WTC11 (cell line): ENCODE results near the gene WDR36.

Source experiments
- ESRRA ChIP-seq: sonication (generic); formaldehyde crosslinking; IDR thresholded peaks from 2 replicates; pipeline ENCODE4 v1.8.1; 2022; ENCODE audit warnings: mild to moderate bottlenecking, missing genetic modification reagents, borderline replicate concordance
- SMAD4 ChIP-seq: sonication (generic); formaldehyde crosslinking; IDR thresholded peaks from 2 replicates; pipeline ENCODE4 v1.8.0; 2022; ENCODE audit warnings: mild to moderate bottlenecking, missing genetic modification reagents
- TEAD4 ChIP-seq: sonication (generic); formaldehyde crosslinking; IDR thresholded peaks from 2 replicates; pipeline ENCODE4 v1.8.0; 2022; ENCODE audit warnings: mild to moderate bottlenecking, missing genetic modification reagents
- ZNF121 ChIP-seq: sonication (generic); formaldehyde crosslinking; IDR thresholded peaks from 2 replicates; pipeline ENCODE4 v1.8.0; 2023; ENCODE audit warnings: missing genetic modification reagents
- ZNF232 ChIP-seq: sonication (generic); formaldehyde crosslinking; IDR thresholded peaks from 2 replicates; pipeline ENCODE4 v1.8.0; 2022; ENCODE audit warnings: mild to moderate bottlenecking, missing genetic modification reagents
- TF ChIP-seq, protein P1 (sequence below): fragments of 200-600 bp; IDR thresholded peaks from 2 replicates; pipeline ENCODE4 v1.8.0; 2022; ENCODE audit warnings: antibody characterized with exemption
- TF ChIP-seq, protein P2 (sequence below): sonication (generic); formaldehyde crosslinking; IDR thresholded peaks from 2 replicates; pipeline ENCODE4 v1.8.1; 2022; ENCODE audit warnings: low read depth, missing genetic modification reagents, borderline replicate concordance
- TF ChIP-seq, protein P3 (sequence below): sonication (generic); formaldehyde crosslinking; conservative IDR thresholded peaks from 2 replicates; pipeline ENCODE4 v1.8.1; 2023; ENCODE audit warnings: mild to moderate bottlenecking, low read depth, missing genetic modification reagents, moderate library complexity

DNA sequence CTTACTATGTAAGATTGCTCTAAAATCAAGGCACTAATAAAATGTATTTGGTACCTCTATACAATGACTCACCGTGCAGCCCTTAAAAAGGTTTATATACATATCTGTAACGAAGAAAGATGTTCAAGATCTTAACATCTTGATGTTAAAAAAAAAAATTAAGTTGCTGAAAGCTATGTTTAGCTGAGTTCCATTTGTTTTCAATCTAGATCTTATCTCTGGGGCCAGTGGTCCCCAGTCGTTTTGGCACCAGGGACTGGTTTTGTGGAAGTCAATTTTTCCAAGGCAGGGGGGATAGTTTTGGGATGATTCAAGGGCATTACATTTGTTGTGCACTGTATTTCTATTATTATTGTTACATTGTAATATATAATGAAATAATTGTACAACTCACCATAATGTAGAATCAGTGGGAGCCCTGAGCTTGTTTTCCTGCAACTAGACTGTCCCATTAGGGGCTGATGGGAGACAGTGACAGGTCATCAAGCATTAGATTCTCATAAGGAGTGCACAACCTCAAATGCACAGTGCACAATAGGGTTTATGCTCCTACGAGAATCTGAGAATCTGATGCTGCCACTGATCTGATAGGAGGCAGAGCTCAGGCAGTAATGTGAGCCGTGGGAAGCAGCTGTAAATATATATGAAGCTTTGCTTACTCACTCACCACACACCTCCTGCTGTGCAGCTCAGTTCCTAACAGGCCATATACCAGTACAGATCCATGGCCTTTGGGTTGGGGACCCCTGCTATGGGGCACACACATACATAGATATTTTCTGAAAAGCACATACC lies 48.2 kb upstream of the WDR36 start:
- TF ChIP-seq, protein P1, sequence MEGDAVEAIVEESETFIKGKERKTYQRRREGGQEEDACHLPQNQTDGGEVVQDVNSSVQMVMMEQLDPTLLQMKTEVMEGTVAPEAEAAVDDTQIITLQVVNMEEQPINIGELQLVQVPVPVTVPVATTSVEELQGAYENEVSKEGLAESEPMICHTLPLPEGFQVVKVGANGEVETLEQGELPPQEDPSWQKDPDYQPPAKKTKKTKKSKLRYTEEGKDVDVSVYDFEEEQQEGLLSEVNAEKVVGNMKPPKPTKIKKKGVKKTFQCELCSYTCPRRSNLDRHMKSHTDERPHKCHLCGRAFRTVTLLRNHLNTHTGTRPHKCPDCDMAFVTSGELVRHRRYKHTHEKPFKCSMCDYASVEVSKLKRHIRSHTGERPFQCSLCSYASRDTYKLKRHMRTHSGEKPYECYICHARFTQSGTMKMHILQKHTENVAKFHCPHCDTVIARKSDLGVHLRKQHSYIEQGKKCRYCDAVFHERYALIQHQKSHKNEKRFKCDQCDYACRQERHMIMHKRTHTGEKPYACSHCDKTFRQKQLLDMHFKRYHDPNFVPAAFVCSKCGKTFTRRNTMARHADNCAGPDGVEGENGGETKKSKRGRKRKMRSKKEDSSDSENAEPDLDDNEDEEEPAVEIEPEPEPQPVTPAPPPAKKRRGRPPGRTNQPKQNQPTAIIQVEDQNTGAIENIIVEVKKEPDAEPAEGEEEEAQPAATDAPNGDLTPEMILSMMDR: no peak
- TF ChIP-seq ZNF232: no peak
- no peak for TF ChIP-seq ZNF121
- no peak for TF ChIP-seq ESRRA
- TF ChIP-seq, protein P2, sequence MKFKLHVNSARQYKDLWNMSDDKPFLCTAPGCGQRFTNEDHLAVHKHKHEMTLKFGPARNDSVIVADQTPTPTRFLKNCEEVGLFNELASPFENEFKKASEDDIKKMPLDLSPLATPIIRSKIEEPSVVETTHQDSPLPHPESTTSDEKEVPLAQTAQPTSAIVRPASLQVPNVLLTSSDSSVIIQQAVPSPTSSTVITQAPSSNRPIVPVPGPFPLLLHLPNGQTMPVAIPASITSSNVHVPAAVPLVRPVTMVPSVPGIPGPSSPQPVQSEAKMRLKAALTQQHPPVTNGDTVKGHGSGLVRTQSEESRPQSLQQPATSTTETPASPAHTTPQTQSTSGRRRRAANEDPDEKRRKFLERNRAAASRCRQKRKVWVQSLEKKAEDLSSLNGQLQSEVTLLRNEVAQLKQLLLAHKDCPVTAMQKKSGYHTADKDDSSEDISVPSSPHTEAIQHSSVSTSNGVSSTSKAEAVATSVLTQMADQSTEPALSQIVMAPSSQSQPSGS (CRISPR knock-in tag): no peak
- TF ChIP-seq, protein P3, sequence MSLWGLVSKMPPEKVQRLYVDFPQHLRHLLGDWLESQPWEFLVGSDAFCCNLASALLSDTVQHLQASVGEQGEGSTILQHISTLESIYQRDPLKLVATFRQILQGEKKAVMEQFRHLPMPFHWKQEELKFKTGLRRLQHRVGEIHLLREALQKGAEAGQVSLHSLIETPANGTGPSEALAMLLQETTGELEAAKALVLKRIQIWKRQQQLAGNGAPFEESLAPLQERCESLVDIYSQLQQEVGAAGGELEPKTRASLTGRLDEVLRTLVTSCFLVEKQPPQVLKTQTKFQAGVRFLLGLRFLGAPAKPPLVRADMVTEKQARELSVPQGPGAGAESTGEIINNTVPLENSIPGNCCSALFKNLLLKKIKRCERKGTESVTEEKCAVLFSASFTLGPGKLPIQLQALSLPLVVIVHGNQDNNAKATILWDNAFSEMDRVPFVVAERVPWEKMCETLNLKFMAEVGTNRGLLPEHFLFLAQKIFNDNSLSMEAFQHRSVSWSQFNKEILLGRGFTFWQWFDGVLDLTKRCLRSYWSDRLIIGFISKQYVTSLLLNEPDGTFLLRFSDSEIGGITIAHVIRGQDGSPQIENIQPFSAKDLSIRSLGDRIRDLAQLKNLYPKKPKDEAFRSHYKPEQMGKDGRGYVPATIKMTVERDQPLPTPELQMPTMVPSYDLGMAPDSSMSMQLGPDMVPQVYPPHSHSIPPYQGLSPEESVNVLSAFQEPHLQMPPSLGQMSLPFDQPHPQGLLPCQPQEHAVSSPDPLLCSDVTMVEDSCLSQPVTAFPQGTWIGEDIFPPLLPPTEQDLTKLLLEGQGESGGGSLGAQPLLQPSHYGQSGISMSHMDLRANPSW: no peak
- TF ChIP-seq SMAD4: no peak
- no peak for TF ChIP-seq TEAD4 (CRISPR knock-in tag)
